ENCODE results near the gene MARVELD1. TPM values are rescaled to one million over a fixed set of nuclear protein-coding genes. Genes with fewer than 3 reads are reported as not detected.

Gene MARVELD1
- total and polyA plus RNA-seq, 2 of the 13 experiments (the other 11 are each of a cell fraction or from before 2014, with no cell fraction given): not detected

- no peak for TF ChIP-seq AFF4 (CRISPR knock-in tag; IDR thresholded peaks at IDR 0.05)
- no peak for TF ChIP-seq AGO1 (IDR thresholded peaks at IDR 0.05; ENCODE audit: low read depth, low read length, poor library complexity, severe bottlenecking)
- TF ChIP-seq ZBED4 (CRISPR knock-in tag; IDR thresholded peaks at IDR 0.05; ENCODE audit: borderline replicate concordance): no peak
Observed at GRCh38 chr10:97718659-97719142, 5.2 kb downstream of the MARVELD1 start (continued).

- Histone ChIP-seq H3K4me3 (replicated peaks in 1 of 3; ENCODE audit: insufficient read depth in 1 of 3, low read depth in 2 of 3, low read length in 3 of 3) (no peak overlapping the region), H3K27me3 (ENCODE audit: control insufficient read depth in 1 of 2, insufficient read depth in 2 of 2, low read length in 2 of 2) (peaks cover 0 to 10% of the 10 kb centered on the region in 2 experiments; a peak in 1 of 5 replicates), H4K20me1 (ENCODE audit: insufficient read depth, low read length) (no peaks in the 10 kb centered on the region), H3K9me3 (ENCODE audit: low read length) (no peaks in the 10 kb centered on the region), H2AFZ (ENCODE audit: low read length) (no peak overlapping the region), H3K4me2 (ENCODE audit: low read depth, low read length) (no peak overlapping the region), H3K9ac (ENCODE audit: insufficient read depth, low read depth, low read length) (no peak overlapping the region), H3K79me2 (ENCODE audit: insufficient read depth, low read length) (no peaks in the 10 kb centered on the region), H3K27ac (ENCODE audit: extremely low read length, insufficient read depth, low read length) (no peak overlapping the region), H3K36me3 (replicated peaks in 1 of 2; ENCODE audit: control insufficient read depth in 1 of 2, insufficient read depth in 2 of 2, low read length in 2 of 2) (no peaks in the 10 kb centered on the region), H3K4me1 (ENCODE audit: insufficient read depth, low read length) (peaks cover 26% of the 10 kb centered on the region)
- ChIA-PET POLR2A (no interaction called here), CTCF (ENCODE audit: low intra/inter-chr PET ratio, low total read pairs) (no interaction called here)
- DNase-seq (ENCODE audit: low spot score) (no peak), ATAC-seq (no peak), FAIRE-seq (no peak)
- in situ Hi-C loops (cut with HindIII; ENCODE audit: extremely low pct_ligation_motif_present, low pct_unique_long_range_greater_than_20kb) (no loop called here), intact Hi-C loops (cut with micrococcal nuclease; ENCODE audit: unreplicated experiment) (no loop called here)
- no peak for TF ChIP-seq CBX2 (IDR thresholded peaks at IDR 0.05; ENCODE audit: low read depth, low read length)
- TF ChIP-seq CBX2 (CRISPR knock-in tag; IDR thresholded peaks at IDR 0.05; ENCODE audit: low read depth): no peak
- no peak for TF ChIP-seq ZBTB26 (CRISPR knock-in tag; IDR thresholded peaks at IDR 0.05; ENCODE audit: borderline replicate concordance)
- no peak for TF ChIP-seq NR2F6 (IDR thresholded peaks at IDR 0.05)
- no peak for TF ChIP-seq NR2F6 (CRISPR knock-in tag; IDR thresholded peaks at IDR 0.05)
- TF ChIP-seq RORA (CRISPR knock-in tag; IDR thresholded peaks at IDR 0.05): no peak
- TF ChIP-seq TEAD2 (CRISPR knock-in tag; IDR thresholded peaks at IDR 0.05): no peak
- TF ChIP-seq ZNF776 (CRISPR knock-in tag; IDR thresholded peaks at IDR 0.05): no peak
- TF ChIP-seq ZNF589 (CRISPR knock-in tag; conservative IDR thresholded peaks at IDR 0.05): no peak
- no peak for TF ChIP-seq ZBTB7B (CRISPR knock-in tag; IDR thresholded peaks at IDR 0.05)
- TF ChIP-seq HNRNPH1 (optimal IDR thresholded peaks at IDR 0.05; ENCODE audit: low read depth, low read length): no peak
- TF ChIP-seq ZFP41 (CRISPR knock-in tag; IDR thresholded peaks at IDR 0.05; ENCODE audit: borderline replicate concordance): no peak
- TF ChIP-seq ZNF124 (CRISPR knock-in tag; IDR thresholded peaks at IDR 0.05): no peak
- no peak for TF ChIP-seq GPN1 (CRISPR knock-in tag; IDR thresholded peaks at IDR 0.05; ENCODE audit: borderline replicate concordance)
- BruUV-seq (replicated peaks): no TSS peak
- 86% methylated on average over 2 of the region's 2 CpGs for WGBS (ENCODE audit: low lambda C conversion rate)
Observed at GRCh38 chr10:97719602-97720001, 6.1 kb downstream of the MARVELD1 start.

Measured in HepG2 (cell line).